BLaER1 (cell line): ENCODE measurements around the gene PRDM5.

Source experiments
- H3K27ac ChIP-seq: shearing (Covaris generic); formaldehyde crosslinking; 2 replicates; pipeline ENCODE4 v1.8.1; 2022
- H3K27me3 ChIP-seq: shearing (Covaris generic); formaldehyde crosslinking; 2 replicates; pipeline ENCODE4 v1.8.1; 2022
- H3K36me3 ChIP-seq: shearing (Covaris generic); formaldehyde crosslinking; 2 replicates; pipeline ENCODE4 v1.8.1; 2022
- H3K4me1 ChIP-seq: shearing (Covaris generic); formaldehyde crosslinking; 2 replicates; pipeline ENCODE4 v1.8.1; 2022
- H3K4me2 ChIP-seq: shearing (Covaris generic); formaldehyde crosslinking; 2 replicates; pipeline ENCODE4 v1.8.1; 2022
- H3K4me3 ChIP-seq: shearing (Covaris generic); formaldehyde crosslinking; 2 replicates; pipeline ENCODE4 v1.8.1; 2022
- H3K9ac ChIP-seq: shearing (Covaris generic); formaldehyde crosslinking; 2 replicates; pipeline ENCODE4 v1.8.1; 2022
- H3K9me3 ChIP-seq: shearing (Covaris generic); formaldehyde crosslinking; 2 replicates; pipeline ENCODE4 v1.8.1; 2022
- H4K20me1 ChIP-seq: shearing (Covaris generic); formaldehyde crosslinking; 2 replicates; pipeline ENCODE4 v1.8.1; 2022
- Cebpa-rat ChIP-seq: shearing (Covaris generic); IDR thresholded peaks from 2 replicates; pipeline ENCODE4 v1.8.1; 2022

PRDM5 gene

GRCh38 chr4:120929847-120930246 is 7.3 kb upstream of the PRDM5 start:
- H3K9me3 ChIP-seq, result no peaks in the 10 kb centered on the region
- no peaks in the 10 kb centered on the region for H3K36me3 ChIP-seq
- no peaks in the 10 kb centered on the region for H4K20me1 ChIP-seq
- H3K4me3 ChIP-seq, result no peak overlapping the region
- H3K27ac ChIP-seq, result no peak overlapping the region
- no peaks in the 10 kb centered on the region for H3K4me1 ChIP-seq
- TF ChIP-seq Cebpa-rat, result no peak
- no peak overlapping the region for H3K9ac ChIP-seq
- no peak overlapping the region for H3K4me2 ChIP-seq
- H3K27me3 ChIP-seq, result no peaks in the 10 kb centered on the region

GRCh38 chr4:120927801-120928409 is 5.4 kb upstream of the PRDM5 start:
- Histone ChIP-seq H3K4me1 (no peaks in the 10 kb centered on the region), H3K36me3 (no peaks in the 10 kb centered on the region), H3K4me3 (no peak overlapping the region), H3K27me3 (no peaks in the 10 kb centered on the region), H3K9me3 (peaks cover 6% of the 10 kb centered on the region), H3K27ac (no peak overlapping the region), H4K20me1 (no peaks in the 10 kb centered on the region), H3K9ac (no peak overlapping the region), H3K4me2 (no peak overlapping the region)
- no peak for TF ChIP-seq Cebpa-rat

GRCh38 chr4:120926358-120927025 is 4.0 kb upstream of the PRDM5 start:
- H3K9me3 ChIP-seq, result peaks cover 18% of the 10 kb centered on the region
- no peak overlapping the region for H3K9ac ChIP-seq
- no peaks in the 10 kb centered on the region for H3K36me3 ChIP-seq
- H3K4me1 ChIP-seq, result no peaks in the 10 kb centered on the region
- H4K20me1 ChIP-seq, result no peaks in the 10 kb centered on the region
- TF ChIP-seq Cebpa-rat, result no peak
- no peak overlapping the region for H3K4me3 ChIP-seq
- no peak overlapping the region for H3K4me2 ChIP-seq
- H3K27me3 ChIP-seq, result no peaks in the 10 kb centered on the region
- H3K27ac ChIP-seq, result no peak overlapping the region

- H3K9me3 ChIP-seq, result peaks cover 18% of the 10 kb centered on the region
- TF ChIP-seq Cebpa-rat, result no peak
- no peaks in the 10 kb centered on the region for H4K20me1 ChIP-seq
- H3K36me3 ChIP-seq, result no peaks in the 10 kb centered on the region
- no peak overlapping the region for H3K4me2 ChIP-seq
- no peaks in the 10 kb centered on the region for H3K27me3 ChIP-seq
- no peak overlapping the region for H3K4me3 ChIP-seq
- no peak overlapping the region for H3K27ac ChIP-seq
- no peak overlapping the region for H3K9ac ChIP-seq
- H3K4me1 ChIP-seq, result no peaks in the 10 kb centered on the region
Observed at GRCh38 chr4:120924931-120925330, 2.4 kb upstream of the PRDM5 start.

- Histone ChIP-seq H3K4me1 (no peaks in the 10 kb centered on the region), H3K27me3 (no peaks in the 10 kb centered on the region), H4K20me1 (no peaks in the 10 kb centered on the region), H3K4me2 (no peak overlapping the region), H3K9ac (no peak overlapping the region), H3K36me3 (no peaks in the 10 kb centered on the region), H3K4me3 (no peak overlapping the region), H3K27ac (no peak overlapping the region), H3K9me3 (peaks cover 18% of the 10 kb centered on the region)
- no peak for TF ChIP-seq Cebpa-rat
Observed at GRCh38 chr4:120923207-120923522, 639 bp upstream of the PRDM5 start.

GRCh38 chr4:120921456-120922380 is 808 bp downstream of the PRDM5 start:
- H3K4me1 ChIP-seq, result no peaks in the 10 kb centered on the region
- H3K4me3 ChIP-seq, result no peak overlapping the region
- TF ChIP-seq Cebpa-rat, result no peak
- H3K36me3 ChIP-seq, result no peaks in the 10 kb centered on the region
- H3K9me3 ChIP-seq, result peaks cover 18% of the 10 kb centered on the region
- no peak overlapping the region for H3K27ac ChIP-seq
- H3K27me3 ChIP-seq, result no peaks in the 10 kb centered on the region
- H3K4me2 ChIP-seq, result no peak overlapping the region
- H3K9ac ChIP-seq, result no peak overlapping the region
- no peaks in the 10 kb centered on the region for H4K20me1 ChIP-seq

GRCh38 chr4:120920666-120921065 is 1.9 kb downstream of the PRDM5 start:
- Histone ChIP-seq H3K27me3 (no peaks in the 10 kb centered on the region), H3K4me2 (no peak overlapping the region), H3K27ac (no peak overlapping the region), H3K9me3 (peaks cover 18% of the 10 kb centered on the region), H3K9ac (no peak overlapping the region), H3K36me3 (no peaks in the 10 kb centered on the region), H4K20me1 (no peaks in the 10 kb centered on the region), H3K4me3 (no peak overlapping the region), H3K4me1 (no peaks in the 10 kb centered on the region)
- TF ChIP-seq Cebpa-rat, result no peak

- Histone ChIP-seq H4K20me1 (no peaks in the 10 kb centered on the region), H3K4me2 (no peak overlapping the region), H3K27ac (no peak overlapping the region), H3K9ac (no peak overlapping the region), H3K9me3 (peaks cover 18% of the 10 kb centered on the region), H3K4me3 (no peak overlapping the region), H3K27me3 (no peaks in the 10 kb centered on the region), H3K4me1 (no peaks in the 10 kb centered on the region), H3K36me3 (no peaks in the 10 kb centered on the region)
- TF ChIP-seq Cebpa-rat, result no peak
Observed at GRCh38 chr4:120919358-120919757, 3.2 kb downstream of the PRDM5 start.

GRCh38 chr4:120918788-120919187 is 3.7 kb downstream of the PRDM5 start:
- Histone ChIP-seq H4K20me1 (no peaks in the 10 kb centered on the region), H3K4me3 (no peak overlapping the region), H3K4me2 (no peak overlapping the region), H3K9ac (no peak overlapping the region), H3K27me3 (no peaks in the 10 kb centered on the region), H3K36me3 (no peaks in the 10 kb centered on the region), H3K27ac (no peak overlapping the region), H3K4me1 (no peaks in the 10 kb centered on the region), H3K9me3 (peaks cover 18% of the 10 kb centered on the region)
- TF ChIP-seq Cebpa-rat, result no peak

- Histone ChIP-seq H3K4me3 (no peak overlapping the region), H3K36me3 (no peaks in the 10 kb centered on the region), H4K20me1 (no peaks in the 10 kb centered on the region), H3K9me3 (peaks cover 14% of the 10 kb centered on the region), H3K27me3 (no peaks in the 10 kb centered on the region), H3K27ac (no peak overlapping the region), H3K4me1 (no peaks in the 10 kb centered on the region), H3K9ac (no peak overlapping the region), H3K4me2 (no peak overlapping the region)
- no peak for TF ChIP-seq Cebpa-rat
Observed at GRCh38 chr4:120918092-120918491, 4.4 kb downstream of the PRDM5 start.
